Measurements from ENCODE around the gene CLSTN1. TPM values are rescaled to one million over a fixed set of nuclear protein-coding genes. Genes with fewer than 3 reads are reported as not detected.

Gene CLSTN1
- total and polyA plus RNA-seq, 2 of the 8 experiments (the other 6 are each of a cell fraction or from before 2014, with no cell fraction given), result 34.2 to 97.4 TPM

GRCh38 chr1:9870572-9870971, 46.8 kb upstream of the CLSTN1 start:
- POLR2A ChIA-PET (ENCODE audit: partially characterized antibody), result no interaction called here
- no peak for DNase-seq (ENCODE audit: low read depth in 1 of 2, low spot score in 2 of 2)
- FAIRE-seq, result no peak
- H3K56ac ChIP-seq (replicated peaks; ENCODE audit: insufficient read length, low read depth, low read length), result no peak overlapping the region
- H3K4me2 ChIP-seq (ENCODE audit: insufficient read depth in 1 of 2, low read depth in 2 of 2, low read length in 2 of 2), result no peak overlapping the region
- H3K14ac ChIP-seq (ENCODE audit: insufficient read length), result no peak overlapping the region
- no peak overlapping the region for H2BK15ac ChIP-seq (ENCODE audit: low read length)
- H3K27ac ChIP-seq (ENCODE audit: low read depth, low read length), result no peak overlapping the region
- H3K36me3 ChIP-seq (ENCODE audit: control insufficient read depth in 2 of 4, insufficient read depth in 4 of 4, low read length in 3 of 4), result no peaks in the 10 kb centered on the region; a peak in 1 of 8 replicates
- no peaks in the 10 kb centered on the region; the same call in 1 of the 2 replicates for H3K79me1 ChIP-seq (ENCODE audit: low read depth, low read length)
- 93% methylated on average over 4 of the region's 4 CpGs; no CpG with 5 or more reads in 1 of the 2 experiments for WGBS, 2 experiments (ENCODE audit: extremely low coverage in 1 of 2, insufficient coverage in 1 of 2, insufficient read length in 1 of 2, insufficient replicate concordance in 2 of 2, low coverage in 1 of 2, low lambda C conversion rate in 2 of 2, missing lambda C conversion rate in 1 of 2)
- no peak overlapping the region for H2BK20ac ChIP-seq (ENCODE audit: low read length)
- H4K5ac ChIP-seq (ENCODE audit: insufficient read length, low read depth, low read length), result no peak overlapping the region
- no peak overlapping the region for H2BK12ac ChIP-seq (ENCODE audit: low read depth, low read length)
- peaks cover 0 to 6% (median 4%) of the 10 kb centered on the region in 4 experiments; a peak in 5 of 7 replicates for H3K4me1 ChIP-seq (replicated peaks in 1 of 4; ENCODE audit: control insufficient read depth in 3 of 4, insufficient read depth in 4 of 4, low read length in 3 of 4)
- TF ChIP-seq JUND (IDR thresholded peaks at IDR 0.05; ENCODE audit: low read length), result no peak
- H3K9ac ChIP-seq (replicated peaks in 1 of 4; ENCODE audit: extremely low read depth in 1 of 4, low read depth in 3 of 4, low read length in 3 of 4), result no peak overlapping the region
- H3K4me3 ChIP-seq (ENCODE audit: extremely low read depth in 1 of 4, insufficient read depth in 2 of 4, low read depth in 3 of 4, low read length in 4 of 4), result no peak overlapping the region
- H4K20me1 ChIP-seq (replicated peaks in 1 of 2; ENCODE audit: control insufficient read depth in 1 of 2, insufficient read depth in 2 of 2, low read length in 2 of 2), result no peaks in the 10 kb centered on the region
- H3K4ac ChIP-seq (replicated peaks; ENCODE audit: insufficient read length, low read depth, low read length), result no peak overlapping the region
- no peak overlapping the region for H2BK120ac ChIP-seq (replicated peaks; ENCODE audit: low read depth, low read length)
- H4K91ac ChIP-seq (replicated peaks; ENCODE audit: insufficient read length, low read length), result no peak overlapping the region
- no peak overlapping the region for H2AK5ac ChIP-seq (ENCODE audit: low read depth, low read length)
- CTCF ChIA-PET (ENCODE audit: partially characterized antibody), result interaction anchor here (0.6 to 17.3 kb wide), 13 partner anchors 7 to 277 kb away, joined by 3 to 312 read pairs (median 8); no protein-coding TSS in a partner anchor
- no peaks in the 10 kb centered on the region for H3K23me2 ChIP-seq (ENCODE audit: low read depth, low read length)
- H3K79me2 ChIP-seq (ENCODE audit: control insufficient read depth in 1 of 2, insufficient read depth in 2 of 2, low read length in 2 of 2), result no peaks in the 10 kb centered on the region
- H4K8ac ChIP-seq (ENCODE audit: extremely low read depth, insufficient read depth, low read length), result no peak overlapping the region
- no peak overlapping the region for H3K23ac ChIP-seq (ENCODE audit: insufficient read length)
- H2AFZ ChIP-seq (ENCODE audit: low read length), result no peak overlapping the region
- H3K18ac ChIP-seq (ENCODE audit: extremely low read depth, low read length), result no peak overlapping the region
- H2BK5ac ChIP-seq (ENCODE audit: low read depth, low read length), result no peak overlapping the region
- no peaks in the 10 kb centered on the region for H3K27me3 ChIP-seq (replicated peaks in 1 of 4; ENCODE audit: control insufficient read depth in 3 of 4, extremely low read depth in 1 of 4, insufficient read depth in 3 of 4, low read length in 3 of 4)
- H3K9me3 ChIP-seq (ENCODE audit: insufficient read depth in 2 of 2, low read depth in 1 of 2, low read length in 1 of 2), result no peaks in the 10 kb centered on the region

Data from H1 (cell line).